SK-N-SH treated with all-trans-retinoic acid at 6 μM for 48 hours (cell line): Measurements from ENCODE around the gene SARNP.

Source experiments
- CSDC2 ChIP-seq: fragments of 250-450 bp; sonication (Bioruptor Pico); IDR thresholded peaks from 2 replicates; pipeline ENCODE4 v1.5.0; 2020; ENCODE audit warnings: mild to moderate bottlenecking, moderate library complexity
- CSRNP3 ChIP-seq: fragments of 250-450 bp; sonication (Bioruptor Pico); IDR thresholded peaks from 2 replicates; pipeline ENCODE4 v1.5.1; 2021; ENCODE audit warnings: mild to moderate bottlenecking, moderate library complexity
- GLIS3 ChIP-seq: fragments of 250-450 bp; sonication (Bioruptor Pico); IDR thresholded peaks from 2 replicates; pipeline ENCODE4 v1.5.0; 2020; ENCODE audit warnings: mild to moderate bottlenecking, moderate library complexity
- OSR1 ChIP-seq: fragments of 250-450 bp; sonication (Bioruptor Pico); IDR thresholded peaks from 2 replicates; pipeline ENCODE4 v1.8.0; 2022; ENCODE audit warnings: moderate library complexity, mild to moderate bottlenecking, inconsistent platforms
- PATZ1 ChIP-seq: fragments of 250-450 bp; sonication (Bioruptor Pico); IDR thresholded peaks from 2 replicates; pipeline ENCODE4 v1.8.0; 2020; ENCODE audit warnings: mild to moderate bottlenecking, moderate library complexity, borderline replicate concordance
- RARB ChIP-seq: fragments of 250-450 bp; sonication (Bioruptor Pico); IDR thresholded peaks from 2 replicates; pipeline ENCODE4 v1.8.0; 2021; ENCODE audit warnings: mild to moderate bottlenecking, moderate library complexity
- TOX ChIP-seq: fragments of 250-450 bp; sonication (Bioruptor Pico); IDR thresholded peaks from 2 replicates; pipeline ENCODE4 v1.8.0; 2021; ENCODE audit warnings: mild to moderate bottlenecking, moderate library complexity, borderline replicate concordance
- ZFP30 ChIP-seq: fragments of 450-650 bp; formaldehyde crosslinking; IDR thresholded peaks from 2 replicates; pipeline ENCODE4 v1.5.0; 2022; ENCODE audit warnings: mild to moderate bottlenecking, moderate library complexity
- ZNF8 ChIP-seq: fragments of 450-650 bp; formaldehyde crosslinking; IDR thresholded peaks from 2 replicates; pipeline ENCODE4 v1.5.0; 2020; ENCODE audit warnings: mild to moderate bottlenecking, moderate library complexity

DNA sequence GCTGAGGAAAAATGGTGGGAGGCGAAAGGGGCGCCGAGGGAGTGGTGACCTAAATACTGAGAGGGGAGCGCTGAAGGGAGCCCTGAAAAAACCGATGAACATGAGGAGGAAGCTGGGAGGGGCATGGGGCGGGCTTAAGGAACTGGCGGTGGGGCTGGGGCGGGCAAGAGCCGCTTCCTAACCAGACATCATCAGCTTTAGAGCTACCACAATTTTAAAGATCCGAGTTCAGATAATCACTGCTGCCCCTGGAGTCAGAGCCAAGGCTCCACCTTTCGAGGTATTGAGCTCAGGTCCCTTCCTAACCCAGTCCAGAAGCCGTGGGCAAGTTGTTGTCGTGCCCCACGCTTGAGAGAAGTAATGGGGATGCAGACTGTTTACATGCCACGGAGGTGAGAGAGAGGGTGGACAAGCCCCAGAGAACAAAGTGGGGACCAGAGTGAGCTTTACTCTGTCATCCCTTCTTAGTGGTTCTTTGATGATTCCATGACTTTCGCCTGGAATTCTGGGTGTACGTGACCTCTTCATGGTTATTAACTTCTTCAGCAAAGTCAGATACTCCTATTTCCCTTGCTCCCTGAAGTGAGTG, 710 bp upstream of the SARNP start:
- TF ChIP-seq OSR1 (CRISPR knock-in tag): no peak
- no peak for TF ChIP-seq RARB (CRISPR knock-in tag)
- TF ChIP-seq CSRNP3 (CRISPR knock-in tag): no peak
- TF ChIP-seq TOX (CRISPR knock-in tag): no peak
- TF ChIP-seq PATZ1: no peak
- no peak for TF ChIP-seq CSDC2 (CRISPR knock-in tag)
- TF ChIP-seq GLIS3 (CRISPR knock-in tag): no peak
- TF ChIP-seq ZNF8 (CRISPR knock-in tag): no peak
- TF ChIP-seq ZFP30 (CRISPR knock-in tag): no peak
